ENCODE data around the gene HLA-DMA. TPM values are rescaled to one million over a fixed set of nuclear protein-coding genes. Genes with fewer than 3 reads are reported as not detected.
A peak's percentile ranks its signal among the peaks of the same experiment; 100 is the strongest.

Gene HLA-DMA
- total RNA-seq, 4 donors from 2014 or later = 18.3 to 57.0 (median 24.2) TPM

DNA sequence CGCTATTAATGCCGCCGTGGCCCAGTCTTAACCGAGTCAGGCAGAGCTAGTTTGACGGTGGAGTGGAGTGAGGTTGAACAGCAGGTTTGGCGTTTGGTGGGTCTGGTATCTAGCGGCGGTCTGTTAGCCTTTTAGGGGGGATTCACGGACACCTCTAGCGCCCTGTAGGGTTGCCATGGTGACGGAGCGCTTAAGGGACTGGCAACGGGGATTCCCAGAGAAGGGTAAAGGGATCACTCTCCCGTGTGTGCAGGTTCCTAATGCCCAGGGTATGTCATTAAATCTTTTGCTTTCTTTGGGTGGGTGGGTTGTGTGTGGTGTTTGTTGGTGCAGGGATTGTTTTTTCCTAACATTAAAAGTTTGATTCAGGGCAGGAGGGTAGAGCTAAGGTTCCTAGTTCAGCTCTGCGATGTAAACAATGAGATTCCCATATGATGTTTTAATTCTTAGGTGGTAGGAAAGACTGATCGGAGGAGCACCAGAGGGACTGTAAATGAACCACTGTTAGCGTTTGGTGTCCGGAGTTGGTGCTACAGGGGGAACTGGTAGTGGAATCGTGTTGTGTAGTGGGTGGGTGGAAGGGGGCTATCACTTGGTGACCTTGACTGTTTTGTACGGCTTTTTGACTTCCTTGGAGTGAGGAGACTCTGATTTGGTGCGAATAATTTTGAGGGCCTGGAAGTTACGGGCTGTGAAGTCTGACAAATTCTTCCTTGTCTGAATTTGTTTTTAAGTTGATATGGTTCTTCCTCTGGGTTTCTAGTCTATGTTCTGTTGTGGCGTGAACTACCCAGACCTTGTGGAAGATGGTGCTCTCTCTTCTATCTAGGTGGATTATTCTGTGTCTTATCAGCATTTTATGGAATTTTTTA, 20.5 kb upstream of the HLA-DMA start:
- WGBS = under 1% methylated on average over 14 of the region's 23 CpGs
- H3K36me3 ChIP-seq = peaks cover 48% of the 10 kb centered on the region
- no peak for DNase-seq (ENCODE audit: low spot score in 2 of 2)
- no peaks in the 10 kb centered on the region for H3K27me3 ChIP-seq
- TF ChIP-seq POLR2A (IDR thresholded peaks at IDR 0.05) = no peak
- no peak for TF ChIP-seq POLR2AphosphoS5 (IDR thresholded peaks at IDR 0.05)
- TF ChIP-seq, protein P1, sequence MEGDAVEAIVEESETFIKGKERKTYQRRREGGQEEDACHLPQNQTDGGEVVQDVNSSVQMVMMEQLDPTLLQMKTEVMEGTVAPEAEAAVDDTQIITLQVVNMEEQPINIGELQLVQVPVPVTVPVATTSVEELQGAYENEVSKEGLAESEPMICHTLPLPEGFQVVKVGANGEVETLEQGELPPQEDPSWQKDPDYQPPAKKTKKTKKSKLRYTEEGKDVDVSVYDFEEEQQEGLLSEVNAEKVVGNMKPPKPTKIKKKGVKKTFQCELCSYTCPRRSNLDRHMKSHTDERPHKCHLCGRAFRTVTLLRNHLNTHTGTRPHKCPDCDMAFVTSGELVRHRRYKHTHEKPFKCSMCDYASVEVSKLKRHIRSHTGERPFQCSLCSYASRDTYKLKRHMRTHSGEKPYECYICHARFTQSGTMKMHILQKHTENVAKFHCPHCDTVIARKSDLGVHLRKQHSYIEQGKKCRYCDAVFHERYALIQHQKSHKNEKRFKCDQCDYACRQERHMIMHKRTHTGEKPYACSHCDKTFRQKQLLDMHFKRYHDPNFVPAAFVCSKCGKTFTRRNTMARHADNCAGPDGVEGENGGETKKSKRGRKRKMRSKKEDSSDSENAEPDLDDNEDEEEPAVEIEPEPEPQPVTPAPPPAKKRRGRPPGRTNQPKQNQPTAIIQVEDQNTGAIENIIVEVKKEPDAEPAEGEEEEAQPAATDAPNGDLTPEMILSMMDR (IDR thresholded peaks at IDR 0.05) = no peak
- no peak for TF ChIP-seq EP300 (IDR thresholded peaks at IDR 0.05)
- no peaks in the 10 kb centered on the region for H3K9me3 ChIP-seq
- peak overlapping the region; percentile 69 for H3K4me3 ChIP-seq
- H3K4me1 ChIP-seq = peaks cover 37% of the 10 kb centered on the region
- H3K27ac ChIP-seq = peak overlapping the region; percentile 97

DNA sequence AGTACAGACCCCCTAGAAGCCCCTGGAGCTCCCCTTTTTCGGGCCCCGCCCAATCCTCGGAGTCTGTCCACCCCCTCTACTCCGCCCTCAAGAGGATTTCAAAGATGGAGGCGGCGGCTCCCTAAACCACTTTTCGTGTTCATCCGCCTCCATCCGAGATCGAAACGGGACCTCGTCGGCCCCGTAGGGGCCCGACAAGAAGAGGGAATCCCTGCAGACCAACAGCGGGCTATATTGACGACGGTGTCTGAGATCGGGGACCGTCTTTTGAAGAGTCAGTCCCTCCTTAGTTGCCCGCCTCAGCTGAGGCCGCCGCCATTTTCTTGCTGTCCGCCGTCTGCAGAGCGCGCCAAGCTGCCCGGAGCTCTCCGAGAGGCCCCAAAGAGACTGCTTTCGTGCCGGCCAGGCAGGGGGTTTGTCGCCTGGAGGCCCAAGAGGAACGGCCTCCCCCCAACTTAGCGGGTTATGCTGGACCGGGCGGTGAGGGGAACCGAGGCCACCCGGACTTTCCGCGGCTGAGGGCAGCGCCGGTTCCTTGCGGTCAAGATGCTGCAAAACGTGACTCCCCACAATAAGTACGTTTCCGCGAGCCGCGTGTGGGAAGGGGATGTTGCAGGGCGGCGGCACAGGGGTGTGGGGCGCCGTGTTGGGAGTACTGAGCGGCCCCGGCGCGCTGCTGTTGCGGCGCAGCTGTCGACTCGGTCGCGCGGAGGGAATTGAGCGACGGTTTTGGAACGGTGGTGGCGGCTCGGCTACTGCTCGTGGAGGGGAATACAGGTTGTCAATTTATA, 19.7 kb upstream of the HLA-DMA start:
- TF ChIP-seq POLR2A (IDR thresholded peaks at IDR 0.05) = no peak
- TF ChIP-seq POLR2AphosphoS5 (IDR thresholded peaks at IDR 0.05) = peak in 1 of 3 donors; percentile 20
- peaks cover 40% of the 10 kb centered on the region for H3K36me3 ChIP-seq
- no peaks in the 10 kb centered on the region for H3K27me3 ChIP-seq
- DNase-seq (ENCODE audit: low spot score in 2 of 2) = peak in 1 of 2 donors; percentile 76
- peaks cover 36% of the 10 kb centered on the region for H3K4me1 ChIP-seq
- H3K4me3 ChIP-seq = peak overlapping the region; percentile 69
- no peaks in the 10 kb centered on the region for H3K9me3 ChIP-seq
- under 1% methylated on average over 43 of the region's 70 CpGs for WGBS
- H3K27ac ChIP-seq = peak overlapping the region; percentile 97

DNA sequence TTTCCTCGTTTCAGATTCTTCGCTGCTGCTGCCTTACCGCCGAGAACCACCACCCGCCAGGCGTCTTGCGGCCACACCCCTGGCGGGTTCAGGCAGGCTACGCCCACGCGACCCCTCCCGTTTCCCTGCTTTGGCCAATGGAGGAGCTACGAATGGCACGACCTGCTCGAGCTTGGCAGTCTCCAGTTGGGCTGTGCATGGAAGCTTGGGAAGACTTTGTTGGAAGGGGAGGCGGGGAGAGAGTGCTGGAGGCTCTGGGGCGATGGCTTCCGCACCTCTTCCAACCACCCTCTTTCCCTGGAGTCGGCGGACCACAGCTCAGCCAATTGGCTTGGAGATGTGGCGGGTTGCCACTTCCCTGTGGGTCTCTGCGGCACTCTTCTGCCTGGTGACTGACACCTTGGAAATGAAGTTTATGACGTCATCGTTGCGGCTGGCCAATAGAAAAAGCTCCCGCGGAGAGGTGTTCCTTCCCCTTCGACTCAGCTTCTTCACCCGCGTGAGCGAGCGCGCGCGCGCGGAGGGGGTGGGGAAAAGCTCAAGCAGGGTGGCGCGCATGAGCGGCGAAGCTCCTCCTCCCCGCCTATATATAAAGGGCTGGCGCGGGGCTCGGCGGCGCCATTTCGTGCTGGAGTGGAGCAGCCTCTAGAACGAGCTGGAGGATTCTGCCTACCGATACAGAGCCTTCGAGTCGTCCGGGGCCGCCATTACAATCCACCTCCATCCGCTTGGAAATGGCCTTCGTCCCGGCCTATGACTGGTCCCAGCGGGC, 18.9 kb upstream of the HLA-DMA start:
- peak; percentile 99 to 100 for DNase-seq (ENCODE audit: low spot score in 2 of 2)
- H3K4me3 ChIP-seq = peak overlapping the region; percentile 69
- H3K27me3 ChIP-seq = no peaks in the 10 kb centered on the region
- no peaks in the 10 kb centered on the region for H3K9me3 ChIP-seq
- WGBS = 0% methylated on average over 45 of the region's 58 CpGs
- TF ChIP-seq POLR2A (IDR thresholded peaks at IDR 0.05) (peak; percentile 98 to 100), POLR2AphosphoS5 (IDR thresholded peaks at IDR 0.05) (peak; percentile 93 to 99 (median 98)), EP300 (IDR thresholded peaks at IDR 0.05) (no peak)
- TF ChIP-seq, protein P1 (IDR thresholded peaks at IDR 0.05) = no peak
- peaks cover 36% of the 10 kb centered on the region for H3K4me1 ChIP-seq
- peak overlapping the region; percentile 97 for H3K27ac ChIP-seq
- H3K36me3 ChIP-seq = peaks cover 32% of the 10 kb centered on the region

DNA sequence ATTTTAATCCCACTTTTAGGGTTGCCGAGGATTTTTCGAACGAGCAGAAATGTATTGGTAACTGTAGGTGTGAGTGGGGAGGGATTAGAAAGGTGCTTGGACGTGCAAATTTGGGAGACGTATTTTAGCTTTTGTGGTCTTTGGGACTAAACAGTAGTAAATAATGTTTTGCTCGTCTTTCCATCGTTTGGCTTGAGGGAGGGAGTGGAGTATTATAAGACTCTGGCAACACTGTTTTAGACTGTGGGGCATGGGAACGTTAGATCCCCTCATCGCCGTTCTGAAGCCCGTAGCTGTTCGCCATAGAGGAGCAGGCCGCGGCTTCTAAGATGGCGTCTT, 18.3 kb upstream of the HLA-DMA start:
- Histone ChIP-seq H3K36me3 (peaks cover 26% of the 10 kb centered on the region), H3K27me3 (no peaks in the 10 kb centered on the region), H3K4me1 (peaks cover 36% of the 10 kb centered on the region), H3K4me3 (peak overlapping the region; percentile 69), H3K27ac (peak overlapping the region; percentile 97), H3K9me3 (no peaks in the 10 kb centered on the region)
- TF ChIP-seq POLR2A (IDR thresholded peaks at IDR 0.05) (no peak), EP300 (IDR thresholded peaks at IDR 0.05) (no peak), POLR2AphosphoS5 (IDR thresholded peaks at IDR 0.05) (no peak)
- TF ChIP-seq, protein P1 (IDR thresholded peaks at IDR 0.05) = no peak
- WGBS = 2% methylated on average over 12 of the region's 15 CpGs
- no peak for DNase-seq (ENCODE audit: low spot score in 2 of 2)

DNA sequence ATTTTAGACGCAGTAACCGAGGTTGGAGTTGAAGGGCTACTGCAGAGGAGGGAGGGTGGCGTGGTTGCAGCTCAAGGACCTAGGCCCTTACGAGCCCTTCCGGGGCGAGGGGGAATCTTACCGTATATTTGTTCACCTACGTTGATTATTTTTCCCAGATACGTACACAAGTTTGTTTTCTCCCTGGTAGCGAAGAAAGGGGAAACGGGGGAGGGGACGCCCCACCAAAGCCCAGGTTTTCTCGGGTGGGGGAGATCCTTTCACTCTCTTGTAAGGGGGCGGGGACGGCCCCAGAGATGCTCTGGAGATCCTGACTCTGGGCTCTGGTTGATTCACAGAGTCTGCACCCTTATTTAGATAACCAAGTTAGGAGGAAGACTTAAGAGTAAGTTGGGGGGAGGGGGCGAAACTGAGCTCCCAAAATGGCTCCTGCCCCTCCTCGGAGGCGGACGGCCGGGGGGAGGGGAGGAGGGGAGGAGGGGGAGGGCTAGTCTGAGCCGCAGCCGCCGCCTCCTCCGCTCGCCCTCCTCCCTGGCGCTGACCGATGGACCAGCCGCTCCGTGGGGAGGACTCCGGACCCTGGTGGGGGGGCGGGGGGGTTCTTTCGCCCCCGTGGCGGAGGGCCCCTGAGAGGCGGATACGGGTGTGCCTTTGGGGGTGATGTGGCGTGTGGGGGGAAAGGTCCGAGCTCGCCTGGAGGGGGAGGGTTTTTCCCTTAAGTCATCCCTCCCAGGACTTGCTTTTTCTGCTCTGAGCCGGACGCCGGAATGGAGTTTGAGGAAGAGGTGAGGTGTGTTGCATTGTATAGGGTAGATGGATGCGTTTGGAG, 17.7 kb upstream of the HLA-DMA start:
- peaks cover 21% of the 10 kb centered on the region for H3K36me3 ChIP-seq
- DNase-seq (ENCODE audit: low spot score in 2 of 2) = peak; percentile 92
- TF ChIP-seq POLR2AphosphoS5 (IDR thresholded peaks at IDR 0.05) = no peak
- TF ChIP-seq EP300 (IDR thresholded peaks at IDR 0.05) = no peak
- TF ChIP-seq, protein P1 (IDR thresholded peaks at IDR 0.05) = no peak
- no peak for TF ChIP-seq POLR2A (IDR thresholded peaks at IDR 0.05)
- H3K4me1 ChIP-seq = peaks cover 35% of the 10 kb centered on the region
- 2% methylated on average over 31 of the region's 43 CpGs for WGBS
- H3K27me3 ChIP-seq = no peaks in the 10 kb centered on the region
- peak overlapping the region; percentile 97 for H3K27ac ChIP-seq
- H3K4me3 ChIP-seq = peak overlapping the region; percentile 69
- H3K9me3 ChIP-seq = no peaks in the 10 kb centered on the region

Data from suprapubic skin (tissue), 4 donors.